Neural progenitor cell (in vitro differentiated cells): Measurements from ENCODE around the gene CCDC169.

Source experiments
- CTCF ChIP-seq: fragments of 200-600 bp; sonication (generic); IDR thresholded peaks from 2 replicates; pipeline ENCODE4 v1.5.1; 2017; ENCODE audit warnings: antibody characterized with exemption, mild to moderate bottlenecking
- EZH2 ChIP-seq: fragments of 200-600 bp; sonication (generic); IDR thresholded peaks from 2 replicates; pipeline ENCODE4 v1.6.1; 2017; ENCODE audit warnings: antibody characterized with exemption, mild to moderate bottlenecking, moderate library complexity
- EZH2phosphoT487 ChIP-seq: fragments of 200-600 bp; sonication (generic); IDR thresholded peaks from 2 replicates; pipeline ENCODE4 v1.6.1; 2017; ENCODE audit warnings: antibody characterized with exemption

- no peak for TF ChIP-seq CTCF
- no peak for TF ChIP-seq EZH2
- TF ChIP-seq EZH2phosphoT487, result no peak
Observed at GRCh38 chr13:36325912-36326311, 28.3 kb upstream of the CCDC169 start.
